Peyer's patch (tissue), 4 donors: ENCODE measurements around the gene TUBB1.

ENCODE experiments used
- CTCF ChIP-seq, 6 experiments: fragments of 450-650 bp in 4 of 6; fragments of 200-600 bp in 2 of 6; sonication (generic) in 1 of 6; IDR thresholded peaks; one replicate each; pipeline ENCODE4 v1.5.1; 2017 to 2019; ENCODE audit warnings: antibody characterized with exemption in 6 of 6, mild to moderate bottlenecking in 3 of 6, moderate library complexity in 1 of 6
- POLR2A ChIP-seq, 2 donors: fragments of 450-650 bp; IDR thresholded peaks; one replicate each; pipeline ENCODE4 v1.5.1; 2017; ENCODE audit warnings: antibody characterized with exemption in 2 of 2, mild to moderate bottlenecking in 2 of 2, moderate library complexity in 2 of 2

GRCh38 chr20:58998656-58999055 is 20.6 kb upstream of the TUBB1 start:
- TF ChIP-seq CTCF (IDR thresholded peaks at IDR 0.05) (no peak), POLR2A (IDR thresholded peaks at IDR 0.05) (no peak)
